Sigmoid colon (tissue), 7 donors: ENCODE data around the gene MAP4. TPM values are rescaled to one million over a fixed set of nuclear protein-coding genes. Genes with fewer than 3 reads are reported as not detected.
"Not testable (repeated sequence)": the region's sequence is repeated elsewhere in the genome, so short reads cannot be mapped to it uniquely, and the experiment has no call there.

Source experiments
- DNase-seq: peaks from one replicate; pipeline ENCODE4 v3.0.0-alpha.2; 2019
- H3K27ac ChIP-seq, 4 donors: fragments of 200-600 bp; sonication (generic); one replicate each; pipeline ENCODE4 v1.5.1; 2016 to 2019; ENCODE audit warnings: mild to moderate bottlenecking in 1 of 4
- H3K27me3 ChIP-seq, 3 donors: fragments of 200-600 bp; sonication (generic); one replicate each; pipeline ENCODE4 v1.5.1; 2019; ENCODE audit warnings: mild to moderate bottlenecking in 1 of 3
- H3K36me3 ChIP-seq, 4 donors: fragments of 200-600 bp; sonication (generic); one replicate each; pipeline ENCODE4 v1.5.1; 2016 to 2019
- H3K4me1 ChIP-seq, 4 donors: fragments of 200-600 bp; sonication (generic); one replicate each; pipeline ENCODE4 v1.5.1; 2017 to 2019
- H3K4me3 ChIP-seq, 4 donors: fragments of 200-600 bp; sonication (generic); one replicate each; pipeline ENCODE4 v1.5.1; 2017 to 2019; ENCODE audit warnings: mild to moderate bottlenecking in 2 of 4, moderate library complexity in 1 of 4
- H3K9me3 ChIP-seq, 4 donors: fragments of 200-600 bp in 3 of 4; sonication (generic) in 3 of 4; one replicate each; pipeline versions ENCODE4 v1.5.1 to v1.6.1; 2013 to 2019
- CTCF ChIP-seq, 4 experiments: fragments of 450-650 bp in 3 of 4; fragments of 200-600 bp in 1 of 4; IDR thresholded peaks; one replicate each; pipeline ENCODE4 v1.5.1; 2016 to 2019; ENCODE audit warnings: antibody characterized with exemption in 4 of 4, mild to moderate bottlenecking in 3 of 4, moderate library complexity in 2 of 4
- EP300 ChIP-seq, 4 donors: sonication (generic); formaldehyde crosslinking; IDR thresholded peaks; one replicate each; pipeline ENCODE4 v1.6.1; 2017; ENCODE audit warnings: antibody characterized with exemption in 4 of 4
- POLR2A ChIP-seq, 2 donors: fragments of 450-650 bp; IDR thresholded peaks; one replicate each; pipeline ENCODE4 v1.6.1; 2016; ENCODE audit warnings: antibody characterized with exemption in 2 of 2, mild to moderate bottlenecking in 2 of 2, moderate library complexity in 2 of 2
- POLR2AphosphoS5 ChIP-seq, 4 donors: sonication (generic); formaldehyde crosslinking; IDR thresholded peaks; one replicate each; pipeline ENCODE4 v1.6.1; 2017; ENCODE audit warnings: antibody characterized with exemption in 4 of 4
- WGBS, 2 donors: extraction: QIAGEN DNeasy Blood & Tissue Kit; methylation state at CpG; one replicate each; pipeline ENCODE4 v1.1.7; 2013; 5-methylcytosine and 5-hydroxymethylcytosine counted together
- intact Hi-C: fragments of 100-400 bp; cut with DNase I; formaldehyde crosslinking; loops from one replicate; pipeline ENCODE4 v1.15.1; 2023
- polyA plus RNA-seq, 3 donors: library from polyadenylated mRNA; stranded (reverse); fragments of 200-250 nt; gene quantifications; one replicate each; pipeline ENCODE4 v1.2.3, GENCODE V29; 2013
- total RNA-seq, 4 donors: library from RNA; depleted of rRNA; stranded (reverse); fragments of >200 nt; gene quantifications; one replicate each; pipeline ENCODE4 v1.1.0, GENCODE V29; 2016
- donor health status: healthy with polysubstance abuse.
- donor health status: Bipolar disorder and iron deficiency.
- donor health status: healthy.

MAP4 gene
- total RNA-seq, result 100 to 1,000 TPM; 138 to 266 (median 201) TPM
- polyA plus RNA-seq, result 10 to 100 TPM; 41.2 to 90.0 (median 55.3) TPM

GRCh38 chr3:48016301-48016973, at the start of gene MAP4:
MAP4 (minus strand) TSS chr3:48016416; CDS start chr3:47998860, 17,556 bp downstream.
- DNase-seq, result no peak
- peaks cover 0 to 80% (median 76%) of the 10 kb centered on the region in 4 donors for H3K4me1 ChIP-seq

GRCh38 chr3:48065035-48065434, 48.8 kb upstream of the MAP4 start:
- Histone ChIP-seq H3K9me3 (no peaks in the 10 kb centered on the region), H3K27me3 (no peaks in the 10 kb centered on the region), H3K4me3 (no peak overlapping the region), H3K27ac (no peak overlapping the region), H3K36me3 (no peaks in the 10 kb centered on the region), H3K4me1 (peaks cover 0 to 46% (median 38%) of the 10 kb centered on the region in 4 donors)
- intact Hi-C loops, result no loop called here
- TF ChIP-seq POLR2A (IDR thresholded peaks at IDR 0.05) (no peak), CTCF (IDR thresholded peaks at IDR 0.05) (no peak), EP300 (IDR thresholded peaks at IDR 0.05) (no peak), POLR2AphosphoS5 (IDR thresholded peaks at IDR 0.05) (no peak)
- 96 to 98% methylated on average over 1 of the region's 1 CpG for WGBS, 2 donors
- no peak for DNase-seq

More at GRCh38 chr3:48016301-48016973, at the start of gene MAP4:
- H3K27ac ChIP-seq, result peak within 1 kb of the TSS; percentile 69 to 89 (median 84)
- 56 to 65% methylated on average over 4 of the region's 4 CpGs for WGBS, 2 donors
- no peaks in the 10 kb centered on the region for H3K9me3 ChIP-seq
- peak within 1 kb of the TSS in 1 of 4 donors; percentile 25 for H3K4me3 ChIP-seq
- intact Hi-C loops, result no loop called here
- H3K27me3 ChIP-seq, result no peaks in the 10 kb centered on the region
- TF ChIP-seq EP300 (IDR thresholded peaks at IDR 0.05) (no peak), POLR2A (IDR thresholded peaks at IDR 0.05) (no peak), CTCF (IDR thresholded peaks at IDR 0.05) (no peak), POLR2AphosphoS5 (IDR thresholded peaks at IDR 0.05) (no peak)
- H3K36me3 ChIP-seq, result no peaks in the 10 kb centered on the region

GRCh38 chr3:48064292-48064829, 48.1 kb upstream of the MAP4 start:
- no peaks in the 10 kb centered on the region for H3K9me3 ChIP-seq
- DNase-seq, result no peak
- intact Hi-C loops, result no loop called here
- 95% methylated on average over 3 of the region's 3 CpGs for WGBS, 2 donors
- H3K4me1 ChIP-seq, result peaks cover 0 to 41% (median 39%) of the 10 kb centered on the region in 4 donors
- H3K27ac ChIP-seq, result no peak overlapping the region
- H3K27me3 ChIP-seq, result no peaks in the 10 kb centered on the region
- no peaks in the 10 kb centered on the region for H3K36me3 ChIP-seq
- TF ChIP-seq POLR2AphosphoS5 (IDR thresholded peaks at IDR 0.05) (no peak), POLR2A (IDR thresholded peaks at IDR 0.05) (no peak), CTCF (IDR thresholded peaks at IDR 0.05) (no peak), EP300 (IDR thresholded peaks at IDR 0.05) (no peak)
- no peak overlapping the region for H3K4me3 ChIP-seq

GRCh38 chr3:48061586-48061985, 45.4 kb upstream of the MAP4 start:
- H3K4me3 ChIP-seq, DNase-seq, H3K27ac ChIP-seq, intact Hi-C loops, H3K36me3 ChIP-seq, H3K27me3 ChIP-seq, H3K9me3 ChIP-seq: not testable (repeated sequence)
- H3K4me1 ChIP-seq, result peaks cover 0 to 43% (median 39%) of the 10 kb centered on the region in 4 donors
- 96 to 97% methylated on average over 32 of the region's 33 CpGs for WGBS, 2 donors

- TF ChIP-seq CTCF (IDR thresholded peaks at IDR 0.05), result no peak
- Histone ChIP-seq H3K27ac (peak overlapping the region in 2 of 4 donors; percentile 38 to 46), H3K4me1 (peaks cover 0 to 25% (median 19%) of the 10 kb centered on the region in 4 donors), H3K4me3 (no peak overlapping the region), H3K27me3 (no peaks in the 10 kb centered on the region), H3K36me3 (no peaks in the 10 kb centered on the region), H3K9me3 (no peaks in the 10 kb centered on the region)
- intact Hi-C loops, result no loop called here
- WGBS, 2 donors, result 91 to 93% methylated on average over 6 of the region's 6 CpGs
- DNase-seq, result no peak
Observed at GRCh38 chr3:48058091-48058490, 41.9 kb upstream of the MAP4 start.
